Activated CD8-positive, alpha-beta memory T cell treated with anti-CD3 and anti-CD28 coated beads, Interleukin-2, amount 50 U/mL, for 48 hours (primary cell): Measurements from ENCODE around the gene MUS81.

Experiments
- DNase-seq: peaks from one replicate; pipeline ENCODE4 v3.0.0-alpha.2; 2020

The MUS81 gene

GRCh38 chr11:65862191-65862735, 2.0 kb downstream of the MUS81 start:
- DNase-seq = peak; percentile 50

GRCh38 chr11:65862941-65863888, 3.0 kb downstream of the MUS81 start:
- DNase-seq = peak; percentile 49

- no peak for DNase-seq
Observed at GRCh38 chr11:65863889-65864705, 3.9 kb downstream of the MUS81 start.

- DNase-seq = no peak
Observed at GRCh38 chr11:65864706-65865471, 4.7 kb downstream of the MUS81 start.

- no peak for DNase-seq
Observed at GRCh38 chr11:65865550-65866172, 5.4 kb downstream of the MUS81 start.

- no peak for DNase-seq
Observed at GRCh38 chr11:65866509-65867283, 6.5 kb downstream of the MUS81 start.

- DNase-seq = no peak
Observed at GRCh38 chr11:65867284-65868071, 7.2 kb downstream of the MUS81 start.

- no peak for DNase-seq
Observed at GRCh38 chr11:65868076-65868667, 7.9 kb downstream of the MUS81 start.

GRCh38 chr11:65868907-65869306, 8.7 kb downstream of the MUS81 start:
- no peak for DNase-seq

GRCh38 chr11:65869643-65870306, 9.5 kb downstream of the MUS81 start:
- no peak for DNase-seq

GRCh38 chr11:65870307-65870658, 10.1 kb downstream of the MUS81 start:
- DNase-seq = no peak

- DNase-seq = no peak
Observed at GRCh38 chr11:65870706-65871681, 10.8 kb downstream of the MUS81 start.

- no peak for DNase-seq
Observed at GRCh38 chr11:65871811-65872548, 11.7 kb downstream of the MUS81 start.

GRCh38 chr11:65872586-65873317, 12.5 kb downstream of the MUS81 start, which contains the start of gene EFEMP2:
EFEMP2 (minus strand) TSS chr11:65872800; CDS start chr11:65872354, 446 bp downstream.
- no peak for DNase-seq

GRCh38 chr11:65873318-65874156, 13.3 kb downstream of the MUS81 start:
- DNase-seq = peak; percentile 99

- peak; percentile 72 for DNase-seq
Observed at GRCh38 chr11:65879617-65880016, 19.4 kb downstream of the MUS81 start, which contains the start of gene CTSW. CTSW (plus strand) TSS chr11:65879837; CDS start chr11:65879855, 18 bp downstream.
